SW480 (cell line): Measurements from ENCODE around the gene TEKT1.
"Not testable (repeated sequence)": the region's sequence is repeated elsewhere in the genome, so short reads cannot be mapped to it uniquely, and the experiment has no call there.

Experiments used
- DNase-seq: peaks from one replicate; pipeline ENCODE4 v3.0.0-alpha.2; 2016; ENCODE audit warnings: low spot score

Gene TEKT1

DNA sequence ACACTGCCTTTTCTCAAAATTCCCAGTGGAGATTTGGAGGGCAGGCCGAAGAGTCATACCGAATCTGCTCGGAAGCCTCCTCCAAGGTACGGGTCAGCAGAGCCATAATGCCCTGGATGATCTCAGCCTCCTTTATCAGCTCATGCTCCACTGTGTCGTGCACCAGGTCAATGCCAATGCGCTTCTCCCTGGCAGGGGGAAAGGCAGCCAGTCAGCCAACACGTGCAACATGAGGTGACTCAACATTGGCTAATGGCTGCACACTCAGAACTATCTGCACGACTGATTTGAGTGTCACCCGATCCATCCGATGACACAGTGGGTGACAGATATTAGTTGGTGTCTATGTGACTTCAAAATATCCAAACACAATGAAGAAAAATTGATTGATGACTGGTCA is 15.8 kb downstream of the TEKT1 start:
- no peak for DNase-seq

DNA sequence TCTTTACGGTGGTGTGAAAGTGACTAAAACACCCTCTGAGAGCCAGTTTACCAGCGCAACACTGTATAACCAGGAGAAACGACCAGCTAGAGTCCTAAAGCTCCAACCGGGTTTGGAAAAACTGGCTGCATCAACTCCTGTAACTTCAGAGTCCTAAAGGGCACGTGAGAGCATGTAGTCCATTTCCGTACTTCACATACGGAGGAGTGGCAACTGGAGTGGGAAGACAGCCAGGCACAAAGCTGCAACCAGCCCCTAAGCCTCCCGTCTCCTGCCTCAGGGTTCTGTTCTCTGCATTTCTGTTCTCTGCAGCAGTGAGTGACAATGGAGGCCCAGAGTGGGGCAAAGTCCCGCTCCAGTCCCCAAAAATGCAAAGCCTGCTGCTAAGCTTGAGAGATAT is 19.2 kb downstream of the TEKT1 start:
- no peak for DNase-seq

DNA sequence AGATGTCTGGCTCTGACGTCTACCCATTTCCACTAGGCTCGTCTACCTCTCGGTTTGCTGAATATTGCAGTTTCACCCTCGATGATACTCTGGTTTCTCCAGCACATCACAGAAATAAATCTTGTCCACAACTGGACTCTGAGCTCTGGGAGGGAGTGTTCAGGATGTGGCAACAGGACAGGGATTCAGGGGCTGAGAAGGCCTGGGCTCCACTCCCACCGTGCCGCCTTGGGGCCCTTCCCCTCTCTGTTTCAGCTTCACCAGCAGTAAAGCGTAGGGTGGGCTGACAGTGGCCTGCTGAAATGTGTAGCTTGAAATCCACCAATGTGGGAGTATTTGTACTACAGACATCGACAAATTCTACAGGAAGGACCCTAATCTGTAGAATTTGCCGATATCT is 20.0 kb downstream of the TEKT1 start:
- DNase-seq, result no peak

DNA sequence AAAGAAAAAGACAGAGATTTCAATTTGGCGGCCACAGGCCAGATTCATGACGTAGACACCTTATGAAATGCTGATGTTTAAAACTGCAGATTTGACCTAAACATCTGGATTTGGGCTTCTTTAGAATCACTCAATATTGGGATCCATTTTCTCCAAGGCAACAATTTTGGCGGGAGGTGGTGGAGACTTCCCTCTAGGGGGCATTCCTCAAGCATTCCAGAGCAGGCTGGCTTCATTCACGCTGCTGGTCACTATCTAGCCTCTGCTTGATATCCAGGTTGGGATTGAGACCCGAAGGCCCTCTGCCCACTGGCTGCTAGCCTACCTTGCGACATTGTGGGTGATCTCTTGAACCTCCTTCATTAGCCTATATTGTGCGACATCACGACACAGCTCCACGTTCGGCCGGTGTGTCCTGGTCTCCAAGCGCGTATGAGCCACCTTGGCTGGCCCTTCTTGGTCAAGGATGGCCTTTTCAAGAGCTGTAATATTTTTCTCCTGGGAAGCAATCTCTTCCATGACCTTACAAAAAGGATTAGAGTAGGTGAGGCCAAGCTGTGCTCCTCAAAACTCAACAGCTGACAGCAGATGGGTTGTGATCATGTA is 31.0 kb downstream of the TEKT1 start:
- no peak for DNase-seq

DNA sequence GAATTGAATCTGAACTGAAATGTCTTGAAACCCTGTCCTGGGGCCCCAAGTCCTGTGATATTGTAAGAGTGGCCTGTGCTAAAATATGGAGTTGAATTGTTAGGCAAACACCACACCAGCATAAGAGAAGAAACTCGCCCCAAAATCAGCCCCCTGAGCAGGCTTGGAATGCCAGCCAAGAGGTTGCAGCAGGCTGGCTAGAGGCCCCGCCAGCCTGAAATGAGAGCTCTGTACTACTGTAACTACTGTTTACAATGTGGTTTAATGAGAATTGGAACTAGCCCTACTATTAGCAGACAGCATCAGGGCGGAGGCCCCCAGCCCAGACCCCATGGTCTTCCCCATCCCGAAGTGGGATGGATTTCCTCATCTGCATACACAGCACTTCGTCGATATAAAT is 31.8 kb downstream of the TEKT1 start:
- no peak for DNase-seq

DNA sequence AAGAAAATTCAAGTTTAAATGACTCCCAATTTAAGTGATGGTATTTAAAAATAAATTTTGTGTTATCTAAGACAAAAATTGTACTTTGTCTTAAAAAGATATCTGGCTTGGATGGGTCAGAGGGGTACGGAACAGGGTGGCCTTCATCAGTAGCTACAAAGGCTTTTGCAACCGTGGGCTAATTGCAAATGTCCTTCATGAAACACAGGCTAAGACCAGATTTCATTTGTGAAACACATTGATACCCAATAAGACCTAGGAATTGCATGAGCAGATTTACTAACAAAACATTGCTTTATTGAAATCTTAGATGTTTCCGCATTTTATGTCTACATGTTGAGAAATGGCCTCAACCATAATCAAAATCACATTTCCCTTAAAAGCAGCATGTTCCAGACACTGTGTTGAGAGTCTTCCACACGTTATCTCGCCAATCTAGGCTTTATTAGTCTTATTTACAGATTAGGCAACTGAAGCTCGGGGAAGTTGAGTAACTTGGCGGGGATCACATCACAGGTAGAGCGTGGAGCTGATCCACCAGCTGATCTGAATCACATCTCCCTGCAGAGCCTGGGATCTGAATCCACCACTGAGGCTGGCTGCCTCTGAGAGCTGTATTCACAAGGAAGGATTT is 33.7 kb downstream of the TEKT1 start:
- DNase-seq, result no peak

DNA sequence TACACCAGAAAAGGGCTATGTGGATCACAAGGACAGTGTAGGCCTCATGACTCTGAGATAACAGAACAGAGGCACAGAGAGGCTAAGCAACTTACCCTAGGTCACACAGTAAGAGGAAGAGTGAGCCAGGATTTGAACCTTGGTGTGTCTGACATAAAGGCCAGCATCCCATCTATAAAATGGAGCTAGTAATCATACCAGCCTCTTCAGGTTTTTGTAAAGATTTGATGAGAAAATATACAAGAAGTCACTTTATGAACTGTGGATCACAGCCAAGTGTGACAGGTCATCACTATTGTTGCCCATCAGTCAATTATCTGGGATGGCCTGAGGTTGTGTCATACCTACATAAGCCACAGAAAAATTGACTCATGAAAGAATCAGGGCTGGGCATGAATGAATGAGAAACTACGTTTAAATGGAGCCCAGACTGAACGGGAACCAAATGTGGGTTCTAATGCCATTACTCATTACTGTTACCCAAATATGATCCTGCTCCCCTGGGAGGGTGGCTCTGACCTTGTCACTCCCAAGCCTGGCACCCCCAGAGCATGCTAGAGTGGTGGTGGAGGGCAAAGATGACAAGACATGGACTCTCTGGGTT is 34.5 kb downstream of the TEKT1 start:
- DNase-seq, result peak; percentile 61

DNA sequence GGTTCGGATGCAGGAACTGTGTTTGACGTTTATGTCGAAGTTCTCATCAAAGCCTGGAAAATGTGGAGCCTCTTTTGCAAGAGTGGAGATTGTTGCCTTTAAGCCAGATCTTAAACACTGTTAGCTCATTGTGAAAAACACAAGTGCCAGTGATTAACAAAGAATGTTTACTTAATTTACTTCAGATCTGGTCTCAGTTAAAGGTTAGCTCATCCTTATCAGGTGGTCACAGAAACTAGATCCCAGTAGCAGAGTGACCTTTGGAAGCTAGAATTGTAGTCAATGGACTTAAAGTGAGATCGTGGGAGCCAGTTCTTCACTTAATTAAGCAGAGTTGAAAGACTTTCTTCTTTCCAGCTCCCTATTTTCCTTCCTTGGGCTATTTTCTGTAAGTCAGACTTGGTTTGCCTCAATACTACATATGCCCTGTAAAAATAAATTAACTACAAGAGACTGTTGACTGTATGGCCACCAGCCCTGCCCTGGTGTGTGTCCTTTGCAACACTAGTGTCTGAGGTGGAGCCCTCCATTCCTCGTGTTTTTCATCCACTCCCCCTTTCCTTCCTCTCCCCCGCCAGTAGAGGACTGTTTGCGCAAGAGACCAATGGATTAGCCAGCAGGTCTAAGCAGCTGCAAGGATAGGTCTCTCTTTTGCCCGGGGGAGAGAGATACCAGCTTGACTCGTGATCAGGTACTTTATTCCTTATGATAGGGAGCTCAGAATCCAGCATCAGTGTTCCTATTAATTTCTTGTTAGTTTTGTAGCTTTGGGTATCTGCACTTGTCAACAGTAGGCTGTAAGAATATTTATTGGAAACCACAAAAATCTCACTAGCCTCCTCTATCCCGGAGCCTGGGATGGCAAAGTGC is 35.3 kb downstream of the TEKT1 start:
- no peak for DNase-seq

DNA sequence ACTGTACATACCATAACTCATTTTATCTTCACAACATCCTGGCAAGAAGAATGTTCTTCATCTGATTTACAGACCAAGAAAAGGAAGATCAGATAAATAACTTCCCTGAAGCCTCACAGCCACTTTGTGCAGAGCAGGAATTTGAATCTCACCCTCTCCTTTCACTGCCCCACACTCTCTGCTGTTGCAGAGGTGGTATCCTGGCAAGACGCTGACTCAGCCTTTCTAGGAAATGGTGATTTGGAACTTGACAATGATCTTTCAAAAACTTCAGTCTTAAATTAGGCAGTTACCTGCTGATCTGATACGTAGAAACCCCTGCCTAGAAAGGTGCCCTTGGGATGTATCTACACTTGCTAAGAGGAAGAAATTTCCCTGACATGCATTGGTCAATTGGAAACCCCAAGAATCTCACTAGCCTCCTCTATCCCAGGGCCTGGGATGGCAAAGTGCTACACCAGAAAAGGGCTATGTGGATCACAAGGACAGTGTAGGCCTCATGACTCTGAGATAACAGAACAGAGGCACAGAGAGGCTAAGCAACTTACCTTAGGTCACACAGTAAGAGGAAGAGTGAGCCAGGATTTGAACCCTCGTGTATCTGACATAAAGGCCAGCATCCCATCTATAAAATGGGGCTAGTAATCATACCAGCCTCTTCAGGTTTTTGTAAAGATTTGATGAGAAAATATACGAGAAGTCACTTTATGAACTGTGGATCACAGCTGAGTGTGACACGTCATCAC is 37.6 kb downstream of the TEKT1 start:
- DNase-seq, result no peak

DNA sequence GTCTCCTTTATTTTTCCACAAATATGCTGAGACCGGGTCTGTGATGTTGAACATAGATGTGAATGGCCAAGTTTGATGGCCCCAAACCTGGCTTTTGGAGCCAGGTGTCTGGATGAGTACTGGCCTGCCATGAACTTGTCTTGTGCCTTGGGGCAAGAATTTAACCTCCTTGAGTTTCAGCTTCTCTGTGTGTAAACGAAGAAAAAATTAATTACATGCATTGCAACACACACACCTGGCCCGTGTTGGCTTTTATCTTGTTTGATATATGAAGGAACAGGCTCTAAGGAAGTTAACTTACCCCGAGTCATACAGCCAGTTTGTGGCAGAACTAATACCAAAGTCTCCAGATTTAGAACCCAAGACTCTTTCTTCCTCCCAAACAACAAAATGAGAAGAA is 42.4 kb downstream of the TEKT1 start:
- DNase-seq, result no peak

DNA sequence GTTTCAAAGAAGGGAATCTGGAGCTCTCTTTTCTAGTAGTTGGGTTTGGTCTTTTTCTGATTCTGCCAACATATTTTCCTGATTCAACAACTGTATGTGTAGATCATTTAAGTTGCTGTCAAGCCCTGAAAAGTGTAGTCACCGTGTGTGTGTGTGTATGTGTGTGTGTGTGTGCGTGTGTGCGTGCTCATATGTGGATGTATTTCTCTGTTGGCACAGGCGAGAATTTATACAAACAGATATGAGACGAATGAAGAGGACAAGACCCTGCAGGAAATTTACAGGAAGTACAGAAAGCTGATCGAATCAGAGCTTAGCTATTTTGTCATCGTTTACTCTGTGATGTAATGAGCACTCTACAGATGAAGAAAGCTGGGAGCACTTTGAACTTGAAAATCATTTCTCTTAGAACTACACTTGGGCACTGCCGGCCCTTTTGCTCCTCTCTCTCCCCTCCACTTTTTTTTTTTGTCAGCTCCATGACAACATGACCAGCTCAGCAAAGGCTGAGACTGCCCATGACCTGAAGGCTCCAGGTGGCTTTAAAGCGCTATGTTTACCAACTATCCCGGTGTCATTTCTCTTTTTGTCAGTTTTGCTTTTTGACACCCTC is 44.3 kb downstream of the TEKT1 start:
- DNase-seq, result no peak

DNA sequence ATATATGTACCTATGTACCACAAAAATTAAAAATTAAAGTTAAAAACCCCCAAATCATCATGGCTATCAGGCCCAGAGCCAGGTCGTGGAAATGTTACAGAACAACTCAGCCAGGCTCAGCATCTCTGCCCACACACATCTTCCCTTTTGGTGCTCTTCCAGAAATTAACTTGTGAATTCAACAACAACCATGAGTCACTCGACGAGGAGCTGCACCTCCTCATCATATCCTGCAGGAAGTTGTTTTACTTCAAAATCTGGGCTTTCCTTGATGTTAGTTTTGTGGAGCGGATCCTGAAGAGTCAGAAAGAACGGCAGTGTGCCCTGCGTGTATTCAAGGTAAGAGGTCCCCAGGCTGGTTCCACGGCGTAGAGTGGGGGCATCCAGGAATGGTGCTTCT is 44.9 kb downstream of the TEKT1 start:
- no peak for DNase-seq

DNA sequence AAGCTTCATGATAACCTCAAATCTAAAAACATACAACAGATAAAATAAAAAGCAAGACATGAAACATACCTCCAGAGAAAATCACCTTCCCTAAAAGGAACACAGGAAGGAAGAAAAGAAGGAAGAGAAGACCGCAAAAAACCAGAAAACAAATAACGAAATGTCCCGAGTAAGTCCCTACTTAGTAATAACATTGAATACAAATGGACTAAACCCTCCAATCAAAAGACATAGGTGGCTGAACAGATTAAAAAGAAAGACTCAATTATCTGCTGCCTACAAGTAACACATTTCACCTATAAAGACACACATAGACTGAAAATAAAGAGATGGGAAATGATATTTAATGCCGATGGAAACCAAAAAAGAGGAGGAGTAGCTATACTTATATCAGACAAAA is 49.3 kb downstream of the TEKT1 start:
- no peak for DNase-seq

DNA sequence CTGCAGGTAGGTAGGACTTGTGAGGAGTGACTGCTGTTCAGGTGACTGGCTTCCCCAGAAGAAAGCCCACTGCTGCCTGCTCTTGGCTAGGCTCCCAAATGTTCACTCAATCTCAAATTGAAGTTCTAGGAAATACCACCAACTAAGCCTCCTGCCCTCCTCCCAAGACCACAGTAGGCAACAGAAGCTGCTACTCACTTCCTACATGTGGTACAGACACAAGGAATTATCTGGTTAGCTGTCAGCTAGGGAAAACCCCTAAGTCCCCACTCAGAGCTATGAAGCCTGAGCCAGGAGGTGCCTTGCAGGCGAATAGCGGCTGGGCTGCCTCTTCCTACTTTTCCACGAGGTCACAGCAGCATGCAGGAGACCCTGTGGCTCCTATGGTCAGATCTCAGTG is 50.6 kb downstream of the TEKT1 start:
- no peak for DNase-seq

DNA sequence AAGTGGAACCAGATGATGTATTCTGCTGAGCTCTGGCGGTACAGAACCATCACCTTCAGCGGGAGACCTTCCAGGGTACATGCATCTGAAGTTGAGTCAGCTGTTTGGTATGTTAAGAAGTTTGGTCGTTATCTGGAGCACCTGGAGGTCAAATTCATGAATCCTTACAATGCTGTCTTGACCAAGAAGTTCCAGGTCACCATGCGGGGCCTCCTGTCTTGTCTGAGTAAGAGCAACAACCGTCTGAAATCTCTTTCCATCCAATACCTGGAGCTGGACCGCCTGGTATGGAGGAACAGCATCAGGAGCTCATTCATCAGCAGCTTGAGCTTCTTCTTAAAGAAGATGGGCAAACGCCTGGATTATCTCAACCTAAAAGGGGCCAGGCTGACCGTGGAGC is 51.5 kb downstream of the TEKT1 start:
- no peak for DNase-seq

DNA sequence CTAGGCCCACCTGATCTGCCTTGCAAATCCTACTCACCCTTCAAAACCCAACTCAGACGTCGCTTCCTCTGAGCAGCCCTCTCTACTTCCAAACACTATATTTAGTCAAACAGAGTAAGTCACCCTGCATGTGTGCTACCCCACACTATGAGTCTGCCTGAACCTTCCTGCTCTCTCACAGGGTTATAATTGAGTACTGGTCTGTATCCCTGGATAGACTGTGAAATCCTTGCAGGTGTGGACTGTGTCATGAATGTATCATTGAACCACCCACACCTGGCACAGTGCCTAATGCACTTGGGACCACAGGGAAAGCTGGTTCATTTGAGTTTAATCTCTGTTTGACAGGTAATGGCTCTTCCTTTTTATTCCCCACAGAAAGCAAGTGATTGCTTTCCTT is 52.1 kb downstream of the TEKT1 start:
- DNase-seq, result no peak

DNA sequence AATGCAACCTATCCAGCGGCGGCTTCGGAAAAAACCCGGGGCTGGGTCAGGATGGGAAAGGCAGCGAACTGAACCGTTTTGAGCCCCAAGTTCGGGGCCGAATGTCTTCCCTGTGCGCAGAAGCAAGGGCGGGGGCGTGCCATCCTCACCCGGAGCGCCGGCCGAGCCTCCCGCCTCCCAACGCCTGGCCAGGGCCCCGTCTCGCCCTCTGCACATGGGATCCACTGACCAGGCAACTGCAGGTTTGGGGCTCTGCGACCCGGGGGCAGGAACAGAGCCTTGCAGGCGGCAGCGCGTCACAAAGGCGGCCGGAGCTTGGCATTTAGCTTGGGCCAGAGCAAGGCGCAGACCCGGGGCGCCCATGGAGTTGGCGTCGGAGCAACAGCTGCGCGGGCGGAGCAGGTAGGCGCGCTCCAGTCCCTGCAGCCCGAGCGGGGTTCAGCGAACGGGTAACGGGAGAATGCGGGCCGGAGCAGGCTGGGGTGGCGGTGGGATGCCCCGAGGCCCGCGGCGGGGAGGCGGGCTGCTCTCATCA is 55.6 kb downstream of the TEKT1 start, which contains the start of gene FBXO39:
TSS of gene FBXO39 (plus strand) at position 345 of the 535 bp plus-strand sequence. CDS start 3,654 bp downstream, outside the sequence.
- DNase-seq, result no peak

DNA sequence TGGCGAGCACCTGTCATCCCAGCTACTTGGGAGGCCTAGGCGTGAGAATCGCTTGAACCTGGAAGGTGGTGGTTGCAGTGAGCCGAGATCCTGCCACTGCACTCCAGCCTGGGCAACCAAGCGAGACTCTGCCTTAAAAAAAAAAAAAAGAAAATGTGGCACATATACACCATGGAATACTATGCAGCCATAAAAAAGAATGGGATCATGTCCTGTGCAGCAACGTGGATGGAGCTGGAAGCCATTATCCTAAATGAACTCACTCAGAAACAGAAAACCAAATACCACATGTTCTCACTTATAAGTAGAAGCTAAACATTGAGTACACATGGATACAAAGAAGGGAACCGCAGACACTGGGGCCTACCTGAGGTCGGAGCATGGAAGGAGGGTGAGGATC is 56.6 kb downstream of the TEKT1 start:
- DNase-seq, result not testable (repeated sequence)

DNA sequence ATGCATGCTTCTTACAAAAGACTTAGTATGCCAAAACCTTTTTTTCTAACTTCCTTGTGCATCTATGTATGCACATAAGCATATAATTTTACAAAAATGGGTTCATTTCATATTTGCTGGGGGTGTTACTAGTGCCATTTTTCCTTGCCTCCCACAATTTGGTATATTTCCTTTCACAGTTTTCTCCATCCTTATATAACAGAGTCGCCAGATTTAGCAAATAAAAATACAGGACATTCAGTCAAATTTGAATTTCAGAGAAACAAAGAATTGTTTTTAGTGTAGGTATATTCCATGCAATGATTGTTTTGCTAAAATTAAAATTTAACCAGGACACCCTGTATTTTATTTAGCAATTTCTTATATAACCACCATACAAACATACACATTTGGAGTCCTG is 59.5 kb downstream of the TEKT1 start:
- no peak for DNase-seq

DNA sequence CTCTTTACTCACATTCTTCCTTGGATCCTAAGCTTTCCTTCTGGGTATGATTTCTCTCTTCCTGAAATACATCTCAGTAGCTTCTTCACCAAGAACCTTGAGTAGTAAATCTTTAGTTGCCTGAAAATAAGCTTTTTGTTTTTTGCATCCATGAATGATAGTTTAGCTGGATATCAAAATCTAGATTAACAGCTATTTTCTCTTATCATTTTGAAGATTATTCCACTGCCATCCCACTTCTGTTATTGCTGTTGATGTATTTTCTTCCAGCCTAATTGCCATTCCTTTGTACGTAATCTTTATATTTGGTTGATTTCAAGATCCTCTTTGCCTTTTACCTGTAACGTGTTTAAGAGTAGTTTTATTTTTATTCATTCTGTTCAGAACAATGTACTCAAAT is 63.1 kb downstream of the TEKT1 start:
- DNase-seq, result no peak

DNA sequence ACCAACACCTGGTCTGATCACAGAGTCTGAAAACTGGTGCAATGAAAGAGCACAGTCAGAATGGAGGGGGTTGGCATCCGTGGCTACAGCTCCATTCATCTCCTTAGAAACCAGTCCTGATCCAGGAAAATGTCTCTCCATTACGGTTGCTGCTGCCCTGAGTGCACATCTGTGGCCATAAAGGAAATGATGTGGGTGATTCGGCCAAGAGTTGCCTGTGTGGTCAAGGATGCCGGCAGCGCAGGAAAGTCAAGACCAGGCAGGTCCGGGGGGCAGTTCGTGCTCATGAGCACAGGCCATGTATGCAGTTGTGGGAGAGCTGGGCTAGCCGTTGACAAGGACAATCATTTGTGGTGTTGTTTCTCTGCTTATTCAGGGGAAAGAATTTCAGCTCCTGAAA is 69.8 kb downstream of the TEKT1 start:
- no peak for DNase-seq
